HG02610 (cell line): ENCODE data around the gene DSTN.

Experiments used
- ATAC-seq: cut with Tn5 transposase; IDR thresholded peaks from one replicate; pipeline ENCODE4 v1.9.1; 2021; ENCODE audit warnings: mild to moderate bottlenecking, moderate library complexity; ENCODE audit not compliant: unreplicated experiment

The DSTN gene

GRCh38 chr20:17622851-17623508 is 53.1 kb downstream of the DSTN start:
- no peak for ATAC-seq

GRCh38 chr20:17624070-17624469 is 54.2 kb downstream of the DSTN start:
- ATAC-seq, result no peak

- ATAC-seq, result no peak
Observed at GRCh38 chr20:17624551-17625245, 54.8 kb downstream of the DSTN start.

GRCh38 chr20:17625246-17626051 is 55.6 kb downstream of the DSTN start:
- no peak for ATAC-seq

GRCh38 chr20:17626217-17627007 is 56.5 kb downstream of the DSTN start:
- ATAC-seq, result no peak

GRCh38 chr20:17627101-17627955 is 57.5 kb downstream of the DSTN start:
- no peak for ATAC-seq

- ATAC-seq, result no peak
Observed at GRCh38 chr20:17628101-17628841, 58.4 kb downstream of the DSTN start.

GRCh38 chr20:17629025-17629424 is 59.1 kb downstream of the DSTN start:
- no peak for ATAC-seq

- no peak for ATAC-seq
Observed at GRCh38 chr20:17629678-17630089, 59.8 kb downstream of the DSTN start.

- no peak for ATAC-seq
Observed at GRCh38 chr20:17630151-17630805, 60.4 kb downstream of the DSTN start.

GRCh38 chr20:17630806-17631195 is 60.9 kb downstream of the DSTN start:
- ATAC-seq, result no peak

GRCh38 chr20:17631576-17632319 is 61.9 kb downstream of the DSTN start:
- ATAC-seq, result no peak

GRCh38 chr20:17633221-17633849 is 63.5 kb downstream of the DSTN start:
- no peak for ATAC-seq

- no peak for ATAC-seq
Observed at GRCh38 chr20:17633850-17634500, 64.1 kb downstream of the DSTN start.

GRCh38 chr20:17634661-17635331 is 64.9 kb downstream of the DSTN start:
- ATAC-seq, result no peak

GRCh38 chr20:17635332-17636244 is 65.7 kb downstream of the DSTN start:
- ATAC-seq, result no peak
